Activated CD4-positive, alpha-beta T cell treated with anti-CD3 and anti-CD28 coated beads, Interleukin-2, amount 10 ng/mL, durations not matched to agents 24 days and 14 days (primary cell): ENCODE results near the gene NBPF14. TPM values are rescaled to one million over a fixed set of nuclear protein-coding genes. Genes with fewer than 3 reads are reported as not detected.
"Not testable (repeated sequence)": the region's sequence is repeated elsewhere in the genome, so short reads cannot be mapped to it uniquely, and the experiment has no call there.

Experiments
- DNase-seq: peaks from one replicate; pipeline ENCODE4 v3.0.0; 2022
- H3K27ac Mint-ChIP-seq: one replicate; pipeline ENCODE4 v1.8.0; 2022; ENCODE audit warnings: mild to moderate bottlenecking, mixed read lengths
- H3K27me3 Mint-ChIP-seq: one replicate; pipeline ENCODE4 v1.8.0; 2022; ENCODE audit warnings: mixed read lengths
- H3K36me3 Mint-ChIP-seq: one replicate; pipeline ENCODE4 v1.8.0; 2022; ENCODE audit warnings: low read depth, mild to moderate bottlenecking, mixed read lengths
- H3K4me1 Mint-ChIP-seq: one replicate; pipeline ENCODE4 v1.8.0; 2021; ENCODE audit warnings: mixed read lengths
- H3K4me3 Mint-ChIP-seq: one replicate; pipeline ENCODE4 v1.8.0; 2022; ENCODE audit warnings: mild to moderate bottlenecking, moderate library complexity, mixed read lengths
- H3K9me3 Mint-ChIP-seq: one replicate; pipeline ENCODE4 v1.8.0; 2021; ENCODE audit warnings: mixed read lengths
- intact Hi-C: fragments of 100-400 bp; cut with micrococcal nuclease; formaldehyde crosslinking; loops from one replicate; pipeline ENCODE4 v1.15.1; 2023
- total RNA-seq: library from RNA; stranded (reverse); gene quantifications from 2 replicates; pipeline ENCODE4 v1.2.3, GENCODE V29; 2022

The NBPF14 gene
- total RNA-seq, 1 donor from 2014 or later: 20.5 TPM

- H3K27me3 Mint-ChIP-seq, intact Hi-C loops, H3K9me3 Mint-ChIP-seq, H3K36me3 Mint-ChIP-seq, H3K4me3 Mint-ChIP-seq: not testable (repeated sequence)
- H3K4me1 Mint-ChIP-seq: peaks cover 11% of the 10 kb centered on the region
- DNase-seq: peak; percentile 56
- H3K27ac Mint-ChIP-seq: peak overlapping the region; percentile 34
Measured at GRCh38 chr1:148512571-148513184, 83.1 kb downstream of the NBPF14 start.

- H3K4me3 Mint-ChIP-seq, H3K27ac Mint-ChIP-seq, H3K4me1 Mint-ChIP-seq, H3K27me3 Mint-ChIP-seq, intact Hi-C loops, H3K9me3 Mint-ChIP-seq, H3K36me3 Mint-ChIP-seq, DNase-seq: not testable (repeated sequence)
Measured at GRCh38 chr1:148493933-148494332, 101.9 kb downstream of the NBPF14 start.

GRCh38 chr1:148483029-148483428, 112.8 kb downstream of the NBPF14 start, which contains the start of gene PPIAL4G:
PPIAL4G (minus strand) TSS chr1:148483302; CDS start chr1:148483252, 50 bp downstream.
- H3K27ac Mint-ChIP-seq, H3K4me1 Mint-ChIP-seq, DNase-seq, H3K9me3 Mint-ChIP-seq, H3K36me3 Mint-ChIP-seq, H3K4me3 Mint-ChIP-seq, H3K27me3 Mint-ChIP-seq, intact Hi-C loops: not testable (repeated sequence)

Other genes starting within 250 kb of the NBPF14 start
- gene PPIAL4G, start 112.7 kb downstream of the NBPF14 start, total RNA-seq: 0.09 and 0.17 TPM in 2 replicates
- 0.36 and 0.47 TPM in 2 replicates for gene NUDT4B, start 152.8 kb upstream of the NBPF14 start, total RNA-seq
- 15.4 and 18.2 TPM in 2 replicates for gene PDE4DIP, start 248.4 kb upstream of the NBPF14 start, total RNA-seq